Liver (tissue), 9 donors: Measurements from ENCODE around the gene HEXIM2. TPM values are rescaled to one million over a fixed set of nuclear protein-coding genes. Genes with fewer than 3 reads are reported as not detected.

Experiments used
- DNase-seq: peaks from one replicate; pipeline ENCODE4 v3.0.0-alpha.2; 2017; ENCODE audit warnings: low spot score
- H3K27ac ChIP-seq, 2 donors: one replicate each; pipeline ENCODE4 v1.7.0; 2013; ENCODE audit warnings: inconsistent platforms in 2 of 2, low read length in 2 of 2, control low read depth in 1 of 2, low read depth in 1 of 2, mild to moderate bottlenecking in 1 of 2
- H3K27me3 ChIP-seq, 4 donors: one replicate each; pipeline versions ENCODE4 v1.6.1 to v1.7.0; 2013; ENCODE audit warnings: low read length in 3 of 4, inconsistent platforms in 1 of 4, mild to moderate bottlenecking in 1 of 4, moderate library complexity in 1 of 4; ENCODE audit not compliant: control insufficient read depth in 4 of 4, insufficient read depth in 4 of 4
- H3K36me3 ChIP-seq, 4 donors: one replicate each; pipeline versions ENCODE4 v1.6.1 to v1.7.0; 2013; ENCODE audit warnings: low read length in 3 of 4, mild to moderate bottlenecking in 3 of 4, low read depth in 1 of 4, moderate library complexity in 1 of 4; ENCODE audit not compliant: control insufficient read depth in 4 of 4, insufficient read depth in 3 of 4
- H3K4me1 ChIP-seq, 4 donors: one replicate each; pipeline versions ENCODE4 v1.6.1 to v1.7.0; 2013; ENCODE audit warnings: low read length in 3 of 4, mild to moderate bottlenecking in 3 of 4, moderate library complexity in 1 of 4; ENCODE audit not compliant: control insufficient read depth in 4 of 4, insufficient read depth in 4 of 4
- H3K4me3 ChIP-seq, 3 donors: one replicate each; pipeline versions ENCODE4 v1.6.1 to v1.7.0; 2013; ENCODE audit warnings: low read length in 3 of 3, control low read depth in 1 of 3, low read depth in 1 of 3, mild to moderate bottlenecking in 1 of 3
- H3K9ac ChIP-seq, 2 donors: one replicate each; pipeline ENCODE4 v1.7.0; 2013; ENCODE audit warnings: low read length in 2 of 2, mild to moderate bottlenecking in 2 of 2, moderate library complexity in 2 of 2, control low read depth in 1 of 2, low read depth in 1 of 2
- H3K9me3 ChIP-seq, 4 donors: one replicate each; pipeline versions ENCODE4 v1.6.1 to v1.7.0; 2013; ENCODE audit warnings: low read length in 3 of 4; ENCODE audit not compliant: control insufficient read depth in 4 of 4
- ATF3 ChIP-seq: IDR thresholded peaks from 2 replicates; pipeline ENCODE4 v1.6.1; 2016; ENCODE audit warnings: antibody characterized with exemption
- EGR1 ChIP-seq, 2 donors: IDR thresholded peaks; 2 replicates each; pipeline ENCODE4 v1.6.1; 2016 to 2018; ENCODE audit warnings: antibody characterized with exemption in 2 of 2, low read depth in 2 of 2
- FOXA1 ChIP-seq: IDR thresholded peaks from 2 replicates; pipeline ENCODE4 v1.6.1; 2016; ENCODE audit warnings: antibody characterized with exemption
- FOXA2 ChIP-seq: IDR thresholded peaks from 2 replicates; pipeline ENCODE4 v1.6.1; 2016; ENCODE audit warnings: antibody characterized with exemption
- GABPA ChIP-seq, 2 donors: IDR thresholded peaks in 1 of 2; conservative IDR thresholded peaks in 1 of 2; 2 replicates each; pipeline ENCODE4 v1.6.1; 2016; ENCODE audit warnings: antibody characterized with exemption in 2 of 2, mild to moderate bottlenecking in 1 of 2, moderate library complexity in 1 of 2
- HNF4A ChIP-seq, 2 donors: conservative IDR thresholded peaks; 2 replicates each; pipeline ENCODE4 v1.6.1; 2016; ENCODE audit warnings: antibody characterized with exemption in 2 of 2, mild to moderate bottlenecking in 2 of 2
- HNF4G ChIP-seq: IDR thresholded peaks from 2 replicates; pipeline ENCODE4 v1.6.1; 2016; ENCODE audit warnings: antibody characterized with exemption
- JUND ChIP-seq, 2 donors: IDR thresholded peaks; 2 replicates each; pipeline ENCODE4 v1.6.1; 2016; ENCODE audit warnings: antibody characterized with exemption in 2 of 2
- MAX ChIP-seq: IDR thresholded peaks from 2 replicates; pipeline ENCODE4 v1.6.1; 2016; ENCODE audit warnings: antibody characterized with exemption
- NR2F2 ChIP-seq: IDR thresholded peaks from 2 replicates; pipeline ENCODE4 v1.6.1; 2016; ENCODE audit warnings: antibody characterized with exemption
- RAD21 ChIP-seq, 2 donors: IDR thresholded peaks; 2 replicates each; pipeline ENCODE4 v1.6.1; 2016; ENCODE audit warnings: antibody characterized with exemption in 2 of 2, mild to moderate bottlenecking in 2 of 2
- REST ChIP-seq: IDR thresholded peaks from 2 replicates; pipeline ENCODE4 v1.6.1; 2016; ENCODE audit warnings: antibody characterized with exemption, mild to moderate bottlenecking
- SP1 ChIP-seq: IDR thresholded peaks from 2 replicates; pipeline ENCODE4 v1.6.1; 2018; ENCODE audit warnings: antibody characterized with exemption, mild to moderate bottlenecking
- TAF1 ChIP-seq: conservative IDR thresholded peaks from 2 replicates; pipeline ENCODE4 v1.6.1; 2016; ENCODE audit warnings: antibody characterized with exemption, mild to moderate bottlenecking
- YY1 ChIP-seq: IDR thresholded peaks from 2 replicates; pipeline ENCODE4 v1.6.1; 2016; ENCODE audit warnings: antibody characterized with exemption, mild to moderate bottlenecking
- ZBTB33 ChIP-seq: IDR thresholded peaks from 2 replicates; pipeline ENCODE4 v1.6.1; 2016; ENCODE audit warnings: antibody characterized with exemption
- WGBS: extraction: QIAGEN DNeasy Blood & Tissue Kit; methylation state at CpG from one replicate; pipeline ENCODE4 v1.1.7; 2013; 5-methylcytosine and 5-hydroxymethylcytosine counted together
- polyA plus RNA-seq, 2 donors: library from polyadenylated mRNA; stranded (reverse) in 1 of 2; unstranded in 1 of 2; fragments of 200-250 nt in 1 of 2; fragments of >200 nt in 1 of 2; fragmentation: Nextera tagmentation in 1 of 2; extraction: Ambion mirVana in 1 of 2; gene quantifications; one replicate each; pipeline versions ENCODE4 v1.2.1 to v1.2.3, GENCODE V29; 2013 to 2015
- total RNA-seq, 2 donors: library from RNA; depleted of rRNA; stranded (reverse); fragments of >200 nt; gene quantifications; one replicate each; pipeline ENCODE4 v1.2.3, GENCODE V29; 2014
- donor health status: healthy.
- donor health status: healthy.
- donor health status: healthy.
- donor health status: healthy.
- donor health status: healthy.

HEXIM2 gene
- total and polyA plus RNA-seq, 4 donors: 3.5 to 10.7 (median 5.5) TPM

GRCh38 chr17:45143767-45144198, 17.9 kb upstream of the HEXIM2 start:
- WGBS: 22% methylated on average over 21 of the region's 21 CpGs
- peak overlapping the region in 1 of 3 donors; percentile 39 for H3K4me3 ChIP-seq
- H3K4me1 ChIP-seq: peaks cover 8 to 49% (median 33%) of the 10 kb centered on the region in 4 donors
- H3K36me3 ChIP-seq: peaks cover 1 to 9% (median 7%) of the 10 kb centered on the region in 4 donors
- no peaks in the 10 kb centered on the region for H3K27me3 ChIP-seq
- DNase-seq: peak; percentile 56
- no peaks in the 10 kb centered on the region for H3K9me3 ChIP-seq
- H3K27ac ChIP-seq: peak overlapping the region; percentile 77 to 85
- H3K9ac ChIP-seq: no peak overlapping the region
- no peak for TF ChIP-seq JUND (IDR thresholded peaks at IDR 0.05)
- no peak for TF ChIP-seq MAX
- TF ChIP-seq YY1: peak; percentile 8
- peak in 1 of 2 donors; percentile 24 for TF ChIP-seq HNF4A (conservative IDR thresholded peaks at IDR 0.05)
- TF ChIP-seq FOXA1: no peak
- no peak for TF ChIP-seq FOXA2
- TF ChIP-seq ATF3: no peak

- Histone ChIP-seq H3K4me1 (peaks cover 8 to 48% (median 30%) of the 10 kb centered on the region in 4 donors), H3K9ac (no peak overlapping the region)
Observed at GRCh38 chr17:45144199-45145034, 17.3 kb upstream of the HEXIM2 start.

More at GRCh38 chr17:45144199-45145034, 17.3 kb upstream of the HEXIM2 start:
- TF ChIP-seq HNF4A (conservative IDR thresholded peaks at IDR 0.05): no peak
- TF ChIP-seq GABPA (IDR thresholded peaks at IDR 0.05 in 1 of 2, conservative IDR thresholded peaks at IDR 0.05 in 1 of 2): no peak
- no peak for TF ChIP-seq TAF1
- no peak for TF ChIP-seq REST
- TF ChIP-seq MAX: no peak
- TF ChIP-seq HNF4G: no peak
- no peak for TF ChIP-seq SP1
- TF ChIP-seq NR2F2: no peak
- TF ChIP-seq EGR1 (IDR thresholded peaks at IDR 0.05; ENCODE audit: low read depth in 2 of 2): no peak
- no peak for TF ChIP-seq ZBTB33
- no peak for TF ChIP-seq YY1
- TF ChIP-seq ATF3: no peak
- no peak for TF ChIP-seq FOXA1
- no peak for TF ChIP-seq JUND (IDR thresholded peaks at IDR 0.05)
- no peak for TF ChIP-seq RAD21 (IDR thresholded peaks at IDR 0.05)
- TF ChIP-seq FOXA2: no peak
- Histone ChIP-seq H3K27ac (peak overlapping the region; percentile 77 to 85), H3K36me3 (peaks cover 0 to 8% (median 7%) of the 10 kb centered on the region in 4 donors), H3K4me3 (peak overlapping the region in 1 of 3 donors; percentile 39), H3K9me3 (no peaks in the 10 kb centered on the region), H3K27me3 (no peaks in the 10 kb centered on the region)
- 14% methylated on average over 71 of the region's 71 CpGs for WGBS
- peak; percentile 71 for DNase-seq
